G401.6 (cell line): ENCODE results near the gene RTN4R.
A peak's percentile ranks its signal among the peaks of the same experiment; 100 is the strongest.
"Not testable (repeated sequence)": the region's sequence is repeated elsewhere in the genome, so short reads cannot be mapped to it uniquely, and the experiment has no call there.

Experiments
- FAIRE-seq: peaks from 2 replicates; lab custom pipeline; 2012; peaks lifted over from hg19 to GRCh38; lab: Jason Lieb, UNC

RTN4R gene

DNA sequence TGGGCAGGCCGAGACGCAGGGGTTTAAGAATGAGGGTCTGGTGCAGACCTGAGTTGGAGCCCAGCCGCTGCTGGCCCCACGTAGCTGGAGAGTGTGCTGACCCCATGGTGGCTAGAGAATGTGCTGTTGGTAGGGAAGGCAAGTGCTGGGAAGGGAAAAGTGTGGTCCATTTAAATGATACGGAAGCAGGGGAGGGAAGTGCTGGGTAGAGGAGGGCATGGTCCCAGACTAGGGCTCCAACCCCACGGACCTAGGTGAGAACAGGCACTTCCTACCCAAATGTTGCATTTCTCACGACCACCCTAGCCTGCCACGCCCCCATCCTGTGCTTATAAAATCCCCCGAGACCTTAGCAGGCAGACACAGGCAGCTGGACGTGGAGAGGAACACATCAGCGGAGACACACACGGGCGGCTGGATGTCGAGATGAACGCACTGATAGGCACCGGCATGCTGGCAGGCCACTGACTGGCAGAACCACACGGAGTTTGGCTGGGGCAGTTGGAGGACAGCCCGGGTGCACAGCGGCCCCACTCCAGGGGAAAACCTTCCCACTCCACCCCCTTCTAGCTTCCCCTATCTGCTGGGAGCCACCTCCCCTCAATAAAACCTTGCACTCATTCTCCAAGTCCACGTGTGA, 18.8 kb upstream of the RTN4R start:
- FAIRE-seq, result not testable (repeated sequence)

DNA sequence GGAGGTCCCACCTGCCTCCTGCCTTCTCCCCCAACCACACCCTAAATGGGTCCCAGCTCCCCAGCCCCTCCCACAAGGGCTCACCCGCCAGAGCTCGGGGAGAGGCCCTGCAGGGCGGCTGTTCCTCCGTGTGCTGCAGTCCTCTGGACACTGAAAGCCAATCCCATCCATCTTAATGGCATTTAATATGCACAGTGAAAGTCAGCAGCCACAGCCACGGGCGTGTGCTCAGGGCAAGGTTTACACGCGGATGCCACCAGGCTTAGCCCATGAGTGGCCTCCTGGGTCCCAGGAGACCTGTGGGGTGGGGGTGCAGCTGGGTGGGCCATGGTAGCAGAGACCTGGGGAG, 18.2 kb upstream of the RTN4R start:
- not testable (repeated sequence) for FAIRE-seq

DNA sequence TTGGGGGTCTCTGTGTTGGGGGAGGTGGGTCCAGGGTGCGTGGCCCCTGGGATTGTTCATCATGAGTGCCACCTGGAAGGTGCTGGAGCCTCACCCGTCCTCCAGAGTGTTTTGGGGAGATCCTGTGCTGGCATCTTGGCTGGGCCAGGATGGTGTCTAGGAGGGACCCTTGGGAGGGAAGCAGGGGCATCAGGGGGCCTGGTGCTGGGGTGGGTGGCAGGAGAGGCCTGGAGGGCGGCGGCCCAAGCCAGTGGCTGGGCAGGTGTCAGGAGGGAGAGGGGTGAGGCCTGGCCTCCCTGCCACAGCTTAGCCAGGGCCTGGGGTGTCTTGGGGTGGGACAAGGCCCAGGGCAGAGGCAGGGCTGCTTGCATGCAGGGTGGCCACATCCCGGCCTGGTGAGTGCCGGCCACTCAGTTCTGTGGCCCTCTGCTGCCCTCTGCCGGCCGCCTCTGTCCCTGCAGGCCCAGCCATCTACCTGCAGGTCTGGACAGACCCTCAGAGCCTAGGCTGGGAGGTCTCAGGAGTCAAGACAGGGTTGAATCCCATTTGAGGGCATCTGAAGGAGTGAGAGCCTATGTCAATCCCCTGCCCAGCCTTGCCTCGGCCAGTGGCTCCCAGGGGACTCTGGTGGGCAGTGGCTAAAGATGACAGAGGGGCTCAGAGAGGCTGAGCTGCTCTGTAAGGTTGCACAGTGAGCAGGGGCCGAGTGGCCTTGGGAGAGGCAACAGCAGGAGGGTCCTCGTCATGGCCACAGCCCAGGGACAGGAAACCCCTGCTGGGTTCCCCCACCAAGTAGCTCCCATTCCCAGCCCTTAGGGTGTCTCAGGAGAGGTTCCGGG, 17.6 kb upstream of the RTN4R start:
- peak; percentile 19 for FAIRE-seq

DNA sequence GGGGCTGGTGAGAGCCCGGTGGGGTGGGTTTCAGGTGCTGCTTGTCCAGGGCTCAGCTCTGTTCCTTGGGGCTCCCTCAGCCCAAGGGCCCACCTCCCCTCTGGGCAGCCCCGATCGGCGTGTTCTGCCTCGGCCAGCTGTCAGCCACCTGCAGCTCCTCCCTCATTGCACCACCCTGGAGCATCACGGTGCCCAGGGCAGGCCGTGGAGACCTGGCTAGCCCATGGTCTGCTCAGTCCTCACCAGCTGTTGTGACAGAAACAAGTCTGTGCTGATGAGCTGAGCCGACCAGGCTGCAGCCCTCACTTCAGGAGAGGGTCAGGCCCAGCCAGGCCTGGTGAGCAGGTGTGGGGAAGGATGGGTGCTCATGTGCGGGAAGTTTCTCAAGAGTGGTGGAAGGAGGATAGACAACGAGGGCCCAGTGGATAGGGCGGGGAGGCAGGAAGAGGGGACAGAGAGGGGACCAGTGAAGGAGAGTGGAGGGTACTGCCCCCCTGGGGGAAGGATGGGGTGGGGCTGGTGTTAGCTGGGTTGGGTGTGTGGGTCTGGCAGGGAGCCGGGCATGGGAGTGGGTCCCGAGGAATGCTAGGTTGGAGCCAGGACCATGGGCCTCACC, 16.5 kb upstream of the RTN4R start:
- no peak for FAIRE-seq

DNA sequence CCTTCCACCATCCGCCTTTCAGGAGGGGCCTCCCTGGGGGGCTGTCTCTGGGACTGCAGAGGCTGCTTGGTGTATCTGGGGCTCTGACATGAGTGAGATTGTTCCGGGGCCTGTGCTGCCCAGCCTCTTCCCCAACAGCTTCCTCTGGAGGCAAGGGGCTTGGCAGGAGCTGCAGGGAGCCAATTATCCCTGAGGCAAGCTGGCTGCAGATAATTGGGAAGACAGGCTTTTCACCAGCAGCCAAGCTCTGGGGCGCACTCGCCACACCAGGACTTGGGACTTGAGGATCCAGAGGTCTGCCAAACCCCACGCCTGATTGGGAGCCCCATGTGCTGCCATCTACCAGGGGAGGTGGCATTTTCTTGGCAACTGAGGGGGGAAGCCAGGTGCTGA, 15.6 kb upstream of the RTN4R start:
- FAIRE-seq, result no peak

DNA sequence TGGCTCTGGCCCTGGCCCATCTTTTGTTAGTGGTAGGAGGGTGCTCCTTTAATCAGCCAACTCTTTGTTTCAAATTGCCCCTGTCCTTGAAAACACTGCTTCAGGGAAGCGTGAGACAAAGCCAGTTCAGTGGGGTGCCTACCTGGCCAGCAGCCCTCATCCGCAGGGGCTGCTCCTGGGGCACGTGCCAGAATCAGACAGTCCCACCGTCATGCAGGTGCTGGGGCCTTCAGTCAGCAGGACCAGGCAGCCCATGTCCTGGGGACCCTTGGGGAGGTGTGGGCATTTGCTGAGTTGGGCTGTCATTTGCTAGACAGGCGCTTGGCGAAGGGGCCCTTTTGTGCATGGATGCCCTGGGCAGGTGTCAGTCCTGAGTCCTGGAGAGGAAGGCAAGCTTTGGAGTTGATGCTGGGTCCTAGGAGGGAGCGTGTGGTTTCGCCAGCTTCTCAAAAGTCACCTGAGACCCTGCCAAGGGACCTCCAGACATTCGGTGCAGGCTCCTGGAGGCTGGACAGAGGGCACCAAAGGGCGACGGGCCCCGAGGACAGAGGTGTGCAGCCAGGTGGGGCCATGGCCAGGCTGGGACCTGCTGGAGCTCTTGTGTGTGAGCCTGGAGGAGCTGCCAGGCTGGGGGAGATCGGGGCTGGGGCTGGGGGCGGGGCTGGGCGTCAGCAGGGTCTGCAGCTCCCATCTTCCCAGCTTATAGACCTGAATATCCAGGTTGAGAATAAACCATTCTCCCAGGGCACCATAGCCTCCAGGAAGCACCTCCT, 15.0 kb upstream of the RTN4R start:
- no peak for FAIRE-seq

DNA sequence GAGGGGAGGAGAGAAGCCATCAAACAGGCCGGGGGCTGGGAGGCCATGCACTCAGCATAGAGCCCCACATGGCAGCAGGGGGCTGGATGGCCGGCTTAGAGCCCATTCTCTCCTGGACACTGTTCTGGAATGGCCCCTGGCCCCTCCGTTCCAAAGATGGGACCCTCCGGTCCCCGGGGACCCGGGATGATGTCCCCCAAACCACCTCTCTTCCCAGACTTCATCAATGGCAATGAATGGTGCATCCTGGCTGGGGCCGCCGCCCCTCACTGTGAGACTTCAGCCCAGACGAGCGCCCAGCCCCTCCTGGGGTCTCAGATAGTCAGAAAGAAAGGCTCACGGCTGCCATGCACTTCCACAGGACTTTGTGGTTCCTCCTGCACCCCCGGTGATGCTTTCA, 13.8 kb upstream of the RTN4R start:
- no peak for FAIRE-seq

DNA sequence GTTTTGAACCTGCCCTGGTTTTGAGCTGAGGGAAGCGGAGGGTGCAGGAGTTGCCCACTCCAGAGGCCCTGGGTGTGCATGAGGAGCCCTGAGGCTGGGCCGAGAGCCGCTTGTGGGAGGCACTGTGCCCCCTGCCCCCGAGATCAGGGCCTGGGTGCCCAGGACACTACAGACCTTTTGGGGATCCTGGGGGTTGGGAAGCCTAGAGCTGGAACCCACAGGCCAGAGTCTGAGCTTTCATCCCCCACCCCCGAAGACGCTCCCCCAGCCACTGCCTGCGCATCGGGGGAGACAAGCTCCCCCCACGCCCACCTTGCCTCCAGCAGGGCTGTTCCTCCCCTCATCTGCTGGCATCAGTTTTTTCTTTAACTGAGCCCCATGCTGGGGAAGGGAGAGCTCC, 13.4 kb upstream of the RTN4R start:
- FAIRE-seq, result not testable (repeated sequence)

DNA sequence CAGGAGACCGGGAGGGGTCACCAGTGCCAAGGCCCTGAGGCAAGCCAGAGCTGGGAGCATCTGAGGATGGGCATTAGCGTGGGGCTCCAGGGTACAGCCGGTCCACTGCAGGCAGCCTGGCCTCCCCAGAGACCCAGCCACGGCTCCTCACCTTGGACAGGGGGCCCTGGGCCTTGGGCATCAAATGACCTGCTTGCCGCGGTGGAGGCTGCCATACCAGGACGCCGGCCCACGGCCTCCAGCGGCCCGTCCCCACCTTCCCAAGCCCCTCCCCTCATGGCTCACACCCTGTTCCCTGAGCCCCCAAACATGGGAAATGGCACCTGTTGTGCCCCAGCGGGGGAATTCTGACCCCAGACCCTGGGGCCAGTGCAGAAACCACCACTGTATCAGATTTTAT, 12.7 kb upstream of the RTN4R start:
- no peak for FAIRE-seq

DNA sequence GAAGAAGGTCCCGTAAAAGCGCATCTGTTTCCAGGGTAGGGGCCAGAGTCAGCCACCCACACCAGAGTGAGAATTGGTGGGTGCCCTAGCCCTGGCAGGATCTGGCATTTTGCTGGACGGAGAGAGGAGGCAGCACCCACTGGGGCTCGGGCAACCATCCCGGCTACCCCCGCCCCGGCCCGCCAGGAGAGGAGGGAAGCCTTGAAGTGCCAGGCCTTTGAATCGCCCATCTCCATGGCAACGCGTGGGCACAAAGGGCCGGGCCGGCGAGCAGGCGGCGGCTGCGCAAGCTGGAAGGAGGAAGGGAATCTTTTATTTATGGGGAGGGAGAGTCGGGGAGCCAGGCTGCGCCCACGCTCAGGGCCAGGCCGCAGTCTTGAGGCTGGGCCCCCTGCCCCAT, 12.0 kb upstream of the RTN4R start:
- not testable (repeated sequence) for FAIRE-seq

DNA sequence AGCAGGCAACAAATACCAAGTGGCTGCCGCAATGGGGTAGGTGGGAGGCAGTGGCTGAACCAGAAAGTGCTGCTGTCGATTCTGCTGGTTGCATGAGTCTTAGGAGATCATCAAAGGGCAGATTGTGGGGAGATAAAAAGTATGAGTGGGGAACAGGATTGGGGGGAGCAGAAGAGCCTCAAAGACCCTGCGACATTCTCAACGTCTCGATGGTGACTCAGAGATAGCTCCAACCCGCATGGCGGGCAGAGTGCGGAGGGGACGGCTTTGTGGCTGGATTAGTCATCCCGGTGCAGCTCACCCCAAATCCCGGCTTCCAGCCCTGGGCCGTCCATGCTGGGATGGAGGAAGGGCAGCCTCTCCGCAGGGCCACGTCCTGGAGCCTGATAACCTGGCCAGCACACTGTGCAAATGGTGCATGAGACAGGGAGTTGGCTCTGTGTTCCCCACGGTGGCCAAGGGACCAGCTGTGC, 11.6 kb upstream of the RTN4R start:
- FAIRE-seq, result no peak

DNA sequence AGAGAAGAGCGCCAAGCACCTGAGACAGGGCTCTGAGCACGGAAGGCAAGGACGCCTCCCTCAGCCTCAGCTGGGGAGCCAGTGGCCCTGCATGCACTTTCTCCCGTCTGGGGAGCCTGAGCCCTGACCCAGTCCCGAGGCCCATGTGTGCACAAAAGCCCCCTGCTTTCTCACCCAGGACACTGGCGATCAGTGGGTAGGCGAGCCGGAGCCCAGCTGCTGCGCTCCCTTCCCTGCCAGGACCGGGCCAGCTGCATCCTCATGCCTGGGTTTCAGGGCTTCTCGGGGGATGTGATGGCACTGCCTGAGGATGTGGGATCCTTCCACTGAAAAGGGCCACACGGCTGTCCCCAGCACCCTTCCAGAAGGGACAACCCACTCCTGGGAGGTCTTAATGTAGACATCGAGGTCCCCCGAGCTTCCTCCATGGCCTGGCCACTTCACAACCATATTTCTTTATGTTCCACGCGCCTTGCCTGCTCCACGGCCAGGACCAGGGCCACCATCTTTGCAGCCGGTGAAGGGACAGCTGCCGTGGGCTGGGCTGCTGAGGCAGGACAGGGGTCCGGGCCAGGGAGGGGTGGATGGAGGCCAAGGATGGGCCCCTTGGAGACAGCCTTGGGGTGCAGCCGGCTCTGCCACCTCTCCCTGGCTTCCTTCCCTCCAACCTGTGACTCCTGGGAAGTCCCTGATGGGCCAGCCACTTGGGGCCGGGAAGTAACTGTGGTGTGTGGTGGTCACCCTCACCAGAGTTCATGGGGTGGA, 10.8 kb upstream of the RTN4R start:
- not testable (repeated sequence) for FAIRE-seq

DNA sequence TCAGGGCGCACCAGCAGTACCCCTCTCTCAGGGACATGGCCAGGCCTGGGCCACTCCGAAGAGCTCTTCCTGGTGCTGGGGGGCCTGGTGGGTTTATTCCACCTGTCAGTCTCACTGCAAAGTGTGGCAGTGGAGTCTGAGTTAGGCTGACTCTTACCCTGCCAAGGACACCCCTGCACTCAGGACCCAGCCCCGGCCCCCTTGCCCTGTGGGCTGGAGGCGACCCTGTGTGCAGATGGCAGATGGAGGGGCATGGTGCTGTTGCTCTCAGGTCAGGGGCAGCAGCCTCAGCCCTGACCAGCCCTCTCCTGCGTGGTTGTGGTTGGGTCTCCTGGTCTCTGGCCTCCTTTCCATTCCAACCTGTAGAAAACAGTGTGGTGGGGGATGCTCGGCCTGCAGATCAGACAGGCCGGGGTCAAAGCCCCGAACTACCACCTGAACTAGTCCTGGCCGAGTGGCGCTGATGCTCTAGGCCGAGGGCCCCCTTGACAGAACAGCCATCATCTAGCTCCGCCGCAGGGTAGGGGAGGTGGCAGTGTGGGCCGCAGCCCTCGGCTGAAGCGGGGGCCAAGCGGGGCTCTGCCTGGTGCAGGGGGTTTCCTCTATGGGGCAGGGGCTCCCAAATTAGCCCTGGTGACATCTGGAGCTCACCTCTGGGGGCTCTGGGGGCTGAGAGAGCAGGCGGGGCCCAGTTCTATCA, 10.0 kb upstream of the RTN4R start:
- FAIRE-seq, result not testable (repeated sequence)

DNA sequence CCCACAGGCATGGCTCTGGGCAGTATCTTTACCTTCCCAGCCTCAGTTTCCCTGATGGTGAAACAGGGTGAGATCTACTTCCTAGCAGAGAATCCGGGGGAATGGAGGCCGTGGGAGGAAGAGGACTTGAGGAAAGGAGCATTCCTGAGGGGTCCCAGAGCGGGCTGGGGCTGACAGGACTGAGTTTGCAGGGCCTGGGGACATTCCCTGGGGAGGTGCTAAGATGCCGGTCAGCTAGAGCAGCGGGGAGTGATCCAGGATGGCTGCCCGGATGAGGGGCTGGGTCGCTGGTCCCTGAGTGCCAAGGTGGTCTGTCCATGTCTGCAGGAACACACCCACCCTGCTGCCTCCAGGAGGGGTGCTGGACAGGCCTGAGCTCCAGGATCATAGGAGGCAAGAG, 8.3 kb upstream of the RTN4R start:
- FAIRE-seq, result no peak

DNA sequence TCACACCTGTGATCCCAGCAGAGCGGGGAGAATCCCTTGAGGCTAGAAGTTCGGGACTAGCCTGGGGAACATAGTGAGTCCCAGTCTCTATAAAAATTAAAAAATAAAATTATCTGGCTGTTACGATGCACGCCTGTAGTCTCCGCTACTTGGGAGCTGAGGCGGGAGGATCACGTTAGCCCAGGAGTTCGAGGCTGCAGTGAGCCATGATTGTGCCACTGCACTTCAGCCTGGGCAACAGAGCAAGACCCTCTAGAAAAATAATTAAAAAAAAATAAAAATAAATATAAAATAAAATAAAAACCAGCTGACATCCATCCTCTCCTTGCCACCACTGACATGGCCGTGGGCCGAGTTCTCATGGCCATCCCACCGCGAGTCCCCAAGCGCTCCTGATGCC, 7.7 kb upstream of the RTN4R start:
- FAIRE-seq, result no peak

DNA sequence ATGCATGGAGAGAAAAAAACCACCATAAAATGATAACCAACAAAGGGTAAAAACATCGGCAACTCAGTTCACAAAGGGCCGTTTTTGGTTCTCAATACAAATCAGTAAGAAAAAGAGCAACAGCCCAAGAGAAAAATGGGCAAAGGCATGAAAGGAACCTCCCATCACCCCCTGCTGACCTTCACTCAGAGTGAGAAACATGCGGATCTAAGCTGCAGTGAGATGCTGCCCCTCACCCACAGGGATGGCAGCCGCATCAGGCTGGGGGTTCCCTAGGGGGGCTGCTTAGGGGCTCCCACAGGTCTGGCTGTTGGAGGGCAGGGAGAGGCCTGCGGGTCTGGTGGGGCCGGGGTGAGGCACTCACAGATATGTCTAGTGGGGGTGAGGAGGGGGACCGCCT, 7.2 kb upstream of the RTN4R start:
- not testable (repeated sequence) for FAIRE-seq

DNA sequence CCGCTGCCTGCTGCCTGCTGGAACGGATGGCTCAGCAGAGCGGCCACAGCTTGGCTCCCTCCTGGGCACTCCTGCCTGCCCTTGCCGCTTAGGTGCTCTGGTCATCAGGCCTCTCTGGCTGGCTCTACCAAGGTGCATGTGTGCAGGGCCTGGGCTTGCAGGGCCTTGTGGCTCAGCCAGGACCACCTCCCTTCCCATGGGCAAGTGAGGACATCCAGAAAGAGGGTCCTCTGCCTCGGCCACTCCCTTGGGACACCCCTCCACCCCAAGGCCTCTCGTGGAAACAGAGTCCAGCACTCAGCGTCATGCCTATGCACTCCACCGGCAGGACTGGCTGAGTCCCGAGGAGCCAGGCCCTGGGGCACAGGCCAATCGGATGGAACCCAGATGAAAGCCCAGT, 6.3 kb upstream of the RTN4R start:
- not testable (repeated sequence) for FAIRE-seq

DNA sequence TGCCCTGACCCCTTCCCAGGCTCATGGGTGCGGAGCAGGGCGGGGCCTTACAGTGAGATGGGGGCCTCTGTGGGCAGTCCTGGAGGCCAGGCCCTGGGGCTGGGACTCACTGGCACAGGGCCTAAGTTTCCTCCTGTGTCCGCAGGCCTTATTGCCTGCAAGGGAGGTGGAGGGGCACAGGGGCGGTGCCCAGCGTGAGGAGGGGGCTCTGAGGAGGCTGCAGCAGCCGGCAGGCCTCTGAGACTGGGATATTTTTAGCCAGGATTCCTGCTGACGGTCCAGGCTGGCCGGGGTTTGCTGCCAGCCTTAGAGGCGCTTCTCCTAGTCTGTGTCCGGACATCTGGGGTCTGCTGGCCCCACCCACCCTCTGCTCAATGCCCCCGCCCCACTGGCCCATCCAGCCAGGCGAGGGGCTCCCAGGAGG, 5.7 kb upstream of the RTN4R start:
- FAIRE-seq, result no peak

DNA sequence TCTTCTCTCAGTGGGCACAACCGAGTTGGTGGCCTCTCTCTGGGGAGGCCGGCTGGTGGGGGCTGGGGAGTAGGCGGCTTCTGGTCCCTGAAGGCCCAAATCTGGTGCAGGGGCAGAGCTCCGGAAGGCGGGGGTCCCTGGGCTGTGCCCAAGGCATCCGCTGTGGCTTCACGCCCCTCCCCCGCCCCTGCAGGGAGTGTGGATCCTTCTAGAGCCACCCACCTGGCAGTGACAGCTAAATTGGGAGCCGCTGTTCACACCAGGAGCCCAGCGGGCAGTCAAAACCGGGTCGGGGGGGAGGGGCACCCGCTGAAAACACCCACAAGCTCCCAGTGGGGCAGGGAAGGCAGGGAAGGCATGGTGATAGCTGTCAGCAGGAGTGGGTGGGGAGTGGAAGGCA, 4.6 kb upstream of the RTN4R start:
- FAIRE-seq, result no peak

DNA sequence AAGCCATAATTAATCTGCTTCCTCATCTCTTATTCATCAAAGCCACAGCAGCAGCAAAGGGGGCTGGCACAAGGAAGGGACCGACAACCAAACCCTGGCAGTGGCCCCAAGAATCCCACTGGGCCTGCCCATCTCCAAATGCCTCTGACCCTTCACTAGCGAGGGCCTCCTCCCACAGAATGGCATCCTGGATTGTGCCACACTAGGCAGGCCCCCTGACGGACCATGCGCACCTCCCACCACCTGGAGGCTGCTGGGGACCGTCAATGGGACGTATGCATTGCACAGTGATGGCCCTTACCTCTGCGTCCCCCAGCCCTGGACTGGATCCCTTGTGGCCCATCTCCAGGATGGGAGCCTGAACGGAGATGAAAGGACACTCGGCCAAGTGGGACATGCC, 4.1 kb upstream of the RTN4R start:
- no peak for FAIRE-seq
